NB4 (cell line): Measurements from ENCODE around the gene SURF2.

Experiments
- DNase-seq: peaks from one replicate; pipeline ENCODE4 v3.0.0; 2010; ENCODE audit warnings: low read depth
- H3K4me3 ChIP-seq: one replicate; pipeline ENCODE4 v1.5.1; 2011; ENCODE audit warnings: mild to moderate bottlenecking, low read depth, low read length, moderate library complexity
- MYC ChIP-seq: IDR thresholded peaks from 2 replicates; pipeline ENCODE4 v1.6.1; 2011; ENCODE audit warnings: low read depth, low read length
- POLR2A ChIP-seq: IDR thresholded peaks from 2 replicates; pipeline ENCODE4 v1.6.1; 2011; ENCODE audit warnings: mild to moderate bottlenecking; ENCODE audit not compliant: insufficient read length; ENCODE audit errors: extremely low read depth
- TF ChIP-seq, protein P1 (sequence below): IDR thresholded peaks from one replicate; pipeline ENCODE4 v1.5.1; 2012; ENCODE audit warnings: low read depth, low read length
- TF ChIP-seq, protein P2 (sequence below): IDR thresholded peaks from 2 replicates; pipeline ENCODE4 v1.6.1; 2011; ENCODE audit warnings: low read depth, low read length

SURF2 gene

DNA sequence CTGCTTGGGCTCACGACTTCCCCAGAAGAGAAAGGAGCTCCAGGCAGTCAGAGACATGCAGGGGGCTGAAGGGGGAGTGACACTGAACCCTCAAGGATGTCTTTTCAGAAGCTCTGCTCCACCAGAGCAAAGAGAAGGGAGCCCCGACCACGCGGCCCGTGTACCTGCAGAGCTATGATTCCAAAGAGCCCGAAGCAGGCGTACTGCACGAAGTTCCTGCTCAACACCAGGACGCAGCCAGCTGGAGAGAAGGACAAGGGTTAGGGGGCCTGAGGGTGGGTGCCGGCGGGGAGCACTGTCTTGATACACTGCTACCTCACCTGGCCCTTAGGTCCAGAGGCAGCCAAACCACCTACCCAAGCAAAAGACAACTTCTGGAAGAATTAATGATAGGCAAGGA, 10.1 kb downstream of the SURF2 start:
- no peak overlapping the region for H3K4me3 ChIP-seq
- TF ChIP-seq, protein P1, sequence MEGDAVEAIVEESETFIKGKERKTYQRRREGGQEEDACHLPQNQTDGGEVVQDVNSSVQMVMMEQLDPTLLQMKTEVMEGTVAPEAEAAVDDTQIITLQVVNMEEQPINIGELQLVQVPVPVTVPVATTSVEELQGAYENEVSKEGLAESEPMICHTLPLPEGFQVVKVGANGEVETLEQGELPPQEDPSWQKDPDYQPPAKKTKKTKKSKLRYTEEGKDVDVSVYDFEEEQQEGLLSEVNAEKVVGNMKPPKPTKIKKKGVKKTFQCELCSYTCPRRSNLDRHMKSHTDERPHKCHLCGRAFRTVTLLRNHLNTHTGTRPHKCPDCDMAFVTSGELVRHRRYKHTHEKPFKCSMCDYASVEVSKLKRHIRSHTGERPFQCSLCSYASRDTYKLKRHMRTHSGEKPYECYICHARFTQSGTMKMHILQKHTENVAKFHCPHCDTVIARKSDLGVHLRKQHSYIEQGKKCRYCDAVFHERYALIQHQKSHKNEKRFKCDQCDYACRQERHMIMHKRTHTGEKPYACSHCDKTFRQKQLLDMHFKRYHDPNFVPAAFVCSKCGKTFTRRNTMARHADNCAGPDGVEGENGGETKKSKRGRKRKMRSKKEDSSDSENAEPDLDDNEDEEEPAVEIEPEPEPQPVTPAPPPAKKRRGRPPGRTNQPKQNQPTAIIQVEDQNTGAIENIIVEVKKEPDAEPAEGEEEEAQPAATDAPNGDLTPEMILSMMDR, result no peak
- TF ChIP-seq POLR2A (no peak), MYC (no peak)
- TF ChIP-seq, protein P2, sequence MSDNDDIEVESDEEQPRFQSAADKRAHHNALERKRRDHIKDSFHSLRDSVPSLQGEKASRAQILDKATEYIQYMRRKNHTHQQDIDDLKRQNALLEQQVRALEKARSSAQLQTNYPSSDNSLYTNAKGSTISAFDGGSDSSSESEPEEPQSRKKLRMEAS, result no peak
- no peak for DNase-seq

DNA sequence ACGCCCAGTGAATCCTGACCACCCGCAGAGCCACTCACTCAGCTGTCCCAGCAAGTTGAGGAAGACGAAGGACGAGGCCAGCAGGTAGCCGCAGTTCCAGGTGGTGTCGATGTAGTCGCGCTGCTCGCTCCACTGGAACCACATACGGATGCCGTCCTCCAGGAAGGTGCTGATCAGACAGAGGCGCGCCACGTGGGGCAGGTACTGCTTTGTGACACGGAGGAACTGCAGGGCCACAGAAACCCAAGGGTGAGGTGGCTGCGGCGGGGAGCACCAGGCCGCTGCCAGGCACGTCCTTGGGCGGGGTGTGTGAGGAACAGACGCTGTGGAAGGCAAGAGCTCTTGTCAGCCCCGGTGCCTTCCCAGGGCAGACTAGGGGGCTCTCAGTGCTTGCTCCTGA, 10.9 kb downstream of the SURF2 start:
- H3K4me3 ChIP-seq, result no peak overlapping the region
- TF ChIP-seq, protein P1, result no peak
- TF ChIP-seq POLR2A (no peak), MYC (no peak)
- TF ChIP-seq, protein P2, result no peak
- no peak for DNase-seq

- no peak for DNase-seq
- H3K4me3 ChIP-seq, result no peak overlapping the region
- TF ChIP-seq POLR2A, result no peak
- no peak for TF ChIP-seq MYC
- TF ChIP-seq, protein P1, result no peak
- TF ChIP-seq, protein P2, result no peak
These were observed 11.4 kb downstream of the SURF2 start for GRCh38 chr9:133367778-133368177.

- TF ChIP-seq, protein P1, result no peak
- TF ChIP-seq MYC (no peak), POLR2A (no peak)
- TF ChIP-seq, protein P2, result no peak
- no peak for DNase-seq
- no peak overlapping the region for H3K4me3 ChIP-seq
These were observed 12.0 kb downstream of the SURF2 start for GRCh38 chr9:133368249-133368881.

- no peak overlapping the region for H3K4me3 ChIP-seq
These were observed 13.1 kb downstream of the SURF2 start for GRCh38 chr9:133369422-133369821.

More at GRCh38 chr9:133369422-133369821, 13.1 kb downstream of the SURF2 start:
- DNase-seq, result no peak
- TF ChIP-seq, protein P1, result no peak
- no peak for TF ChIP-seq POLR2A
- TF ChIP-seq MYC, result no peak
- TF ChIP-seq, protein P2, result no peak
